Measurements from ENCODE around the gene ELF2.

GRCh38 chr4:139083956-139084803 is 92.8 kb downstream of the ELF2 start:
- TF ChIP-seq, protein P1, sequence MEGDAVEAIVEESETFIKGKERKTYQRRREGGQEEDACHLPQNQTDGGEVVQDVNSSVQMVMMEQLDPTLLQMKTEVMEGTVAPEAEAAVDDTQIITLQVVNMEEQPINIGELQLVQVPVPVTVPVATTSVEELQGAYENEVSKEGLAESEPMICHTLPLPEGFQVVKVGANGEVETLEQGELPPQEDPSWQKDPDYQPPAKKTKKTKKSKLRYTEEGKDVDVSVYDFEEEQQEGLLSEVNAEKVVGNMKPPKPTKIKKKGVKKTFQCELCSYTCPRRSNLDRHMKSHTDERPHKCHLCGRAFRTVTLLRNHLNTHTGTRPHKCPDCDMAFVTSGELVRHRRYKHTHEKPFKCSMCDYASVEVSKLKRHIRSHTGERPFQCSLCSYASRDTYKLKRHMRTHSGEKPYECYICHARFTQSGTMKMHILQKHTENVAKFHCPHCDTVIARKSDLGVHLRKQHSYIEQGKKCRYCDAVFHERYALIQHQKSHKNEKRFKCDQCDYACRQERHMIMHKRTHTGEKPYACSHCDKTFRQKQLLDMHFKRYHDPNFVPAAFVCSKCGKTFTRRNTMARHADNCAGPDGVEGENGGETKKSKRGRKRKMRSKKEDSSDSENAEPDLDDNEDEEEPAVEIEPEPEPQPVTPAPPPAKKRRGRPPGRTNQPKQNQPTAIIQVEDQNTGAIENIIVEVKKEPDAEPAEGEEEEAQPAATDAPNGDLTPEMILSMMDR (IDR thresholded peaks at IDR 0.05; ENCODE audit: low read depth, low read length) = no peak
- TF ChIP-seq POLR2A (IDR thresholded peaks at IDR 0.05; ENCODE audit: extremely low read depth, insufficient read length) (peak; percentile 61), MYC (IDR thresholded peaks at IDR 0.05; ENCODE audit: low read depth, low read length) (peak; percentile 65; the same call in 1 of the 2 replicates), MAX (IDR thresholded peaks at IDR 0.05; ENCODE audit: low read depth, low read length) (peak; percentile 59)
